OCI-LY1 (cell line): ENCODE results near the gene BHLHE23.

Source experiments
- H2AFZ ChIP-seq: fragments of 200-600 bp; sonication (generic), shearing (Covaris generic); 2 replicates; pipeline ENCODE4 v1.6.0; 2014; ENCODE audit warnings: antibody characterized with exemption, mild to moderate bottlenecking, low read length
- H3F3A ChIP-seq: fragments of 200-600 bp; sonication (generic), shearing (Covaris generic); 2 replicates; pipeline ENCODE4 v1.6.0; 2014; ENCODE audit warnings: mild to moderate bottlenecking, antibody characterized with exemption, low read length, moderate library complexity; ENCODE audit not compliant: insufficient read depth
- H3K27ac ChIP-seq: fragments of 200-600 bp; sonication (generic); 2 replicates; pipeline ENCODE4 v1.5.1; 2014; ENCODE audit warnings: low read length, mixed run types, mild to moderate bottlenecking, low read depth; ENCODE audit not compliant: poor library complexity, severe bottlenecking
- H3K27me3 ChIP-seq: fragments of 200-600 bp; sonication (generic); 2 replicates; pipeline ENCODE4 v1.6.0; 2014; ENCODE audit warnings: antibody characterized with exemption, mild to moderate bottlenecking, low read length, moderate library complexity; ENCODE audit not compliant: insufficient read depth
- H3K36me3 ChIP-seq: fragments of 200-600 bp; sonication (generic); 2 replicates; pipeline ENCODE4 v1.6.1; 2014; ENCODE audit warnings: mild to moderate bottlenecking, antibody characterized with exemption, low read length, moderate library complexity, mixed read lengths; ENCODE audit not compliant: insufficient read depth
- H3K4me1 ChIP-seq: fragments of 200-600 bp; sonication (generic); 2 replicates; pipeline ENCODE4 v1.5.1; 2014; ENCODE audit warnings: mild to moderate bottlenecking, low read length, moderate library complexity; ENCODE audit not compliant: insufficient read depth, severe bottlenecking
- H3K4me2 ChIP-seq: fragments of 200-600 bp; sonication (generic), shearing (Covaris generic); 2 replicates; pipeline ENCODE4 v1.6.1; 2014; ENCODE audit warnings: low read length
- H3K4me3 ChIP-seq: fragments of 200-600 bp; sonication (generic); 2 replicates; pipeline ENCODE4 v1.5.1; 2014; ENCODE audit warnings: low read length, low read depth, mild to moderate bottlenecking, mixed read lengths; ENCODE audit not compliant: poor library complexity, severe bottlenecking
- H3K79me2 ChIP-seq: fragments of 200-600 bp; shearing (Covaris generic); 2 replicates; pipeline ENCODE4 v1.6.1; 2016; ENCODE audit warnings: mixed run types, low read length, mixed read lengths; ENCODE audit not compliant: insufficient read depth
- H3K9ac ChIP-seq: fragments of 200-600 bp; sonication (generic), shearing (Covaris generic); 2 replicates; pipeline ENCODE4 v1.6.1; 2014; ENCODE audit warnings: mild to moderate bottlenecking, low read length, mixed read lengths
- H3K9me2 ChIP-seq: fragments of 200-600 bp; sonication (generic), shearing (Covaris generic); 2 replicates; pipeline ENCODE4 v1.6.1; 2014; ENCODE audit warnings: low read depth, mild to moderate bottlenecking, low read length, mixed read lengths
- H3K9me3 ChIP-seq: fragments of 200-600 bp; shearing (Covaris generic); 2 replicates; pipeline ENCODE4 v1.6.1; 2014; ENCODE audit warnings: low read length, mixed read lengths
- H4K20me1 ChIP-seq: fragments of 200-600 bp; sonication (generic), shearing (Covaris generic); 2 replicates; pipeline ENCODE4 v1.6.0; 2016; ENCODE audit warnings: mild to moderate bottlenecking, low read length; ENCODE audit not compliant: insufficient read depth
- EZH2 ChIP-seq: fragments of 200-600 bp; sonication (generic), shearing (Covaris generic); IDR thresholded peaks from 2 replicates; pipeline ENCODE4 v1.8.0; 2017; ENCODE audit warnings: borderline replicate concordance, mixed run types, mild to moderate bottlenecking, antibody characterized with exemption, low read length, moderate library complexity, mixed read lengths
- TF ChIP-seq, protein P1 (sequence below): fragments of 200-600 bp; sonication (generic), shearing (Covaris generic); IDR thresholded peaks from 2 replicates; pipeline ENCODE4 v1.5.1; 2017; ENCODE audit warnings: mild to moderate bottlenecking, antibody characterized with exemption, low read length, moderate library complexity, mixed read lengths

The BHLHE23 gene

DNA sequence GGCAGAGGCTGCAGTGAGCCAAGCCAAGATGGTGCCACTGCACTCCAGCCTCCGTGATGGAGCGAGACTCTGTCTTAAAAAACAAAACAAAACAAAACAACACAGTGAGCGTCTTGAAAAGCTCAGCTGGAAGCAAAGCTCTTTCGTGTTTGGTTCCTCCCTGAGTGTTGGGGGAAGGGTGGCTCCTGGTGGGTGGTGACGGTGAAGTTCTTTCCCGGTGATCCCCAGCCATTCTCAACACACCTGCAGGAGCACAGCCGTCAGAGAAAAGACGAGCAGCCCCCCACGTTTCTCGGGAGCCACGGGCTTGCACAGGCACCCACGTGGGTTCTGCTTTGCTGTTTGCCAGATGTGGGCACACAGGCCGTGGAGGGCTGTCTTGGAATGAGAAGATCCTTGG, 3.2 kb downstream of the BHLHE23 start:
- no peaks in the 10 kb centered on the region for H3F3A ChIP-seq
- H3K9ac ChIP-seq, result no peak overlapping the region
- H4K20me1 ChIP-seq, result no peaks in the 10 kb centered on the region
- H2AFZ ChIP-seq, result no peak overlapping the region
- no peaks in the 10 kb centered on the region for H3K79me2 ChIP-seq
- H3K27me3 ChIP-seq, result no peaks in the 10 kb centered on the region; the same call in 1 of the 2 replicates
- H3K4me2 ChIP-seq, result no peak overlapping the region
- no peaks in the 10 kb centered on the region for H3K9me2 ChIP-seq
- no peaks in the 10 kb centered on the region for H3K4me1 ChIP-seq
- no peak overlapping the region for H3K27ac ChIP-seq
- H3K4me3 ChIP-seq, result no peak overlapping the region
- TF ChIP-seq EZH2, result no peak
- TF ChIP-seq, protein P1, sequence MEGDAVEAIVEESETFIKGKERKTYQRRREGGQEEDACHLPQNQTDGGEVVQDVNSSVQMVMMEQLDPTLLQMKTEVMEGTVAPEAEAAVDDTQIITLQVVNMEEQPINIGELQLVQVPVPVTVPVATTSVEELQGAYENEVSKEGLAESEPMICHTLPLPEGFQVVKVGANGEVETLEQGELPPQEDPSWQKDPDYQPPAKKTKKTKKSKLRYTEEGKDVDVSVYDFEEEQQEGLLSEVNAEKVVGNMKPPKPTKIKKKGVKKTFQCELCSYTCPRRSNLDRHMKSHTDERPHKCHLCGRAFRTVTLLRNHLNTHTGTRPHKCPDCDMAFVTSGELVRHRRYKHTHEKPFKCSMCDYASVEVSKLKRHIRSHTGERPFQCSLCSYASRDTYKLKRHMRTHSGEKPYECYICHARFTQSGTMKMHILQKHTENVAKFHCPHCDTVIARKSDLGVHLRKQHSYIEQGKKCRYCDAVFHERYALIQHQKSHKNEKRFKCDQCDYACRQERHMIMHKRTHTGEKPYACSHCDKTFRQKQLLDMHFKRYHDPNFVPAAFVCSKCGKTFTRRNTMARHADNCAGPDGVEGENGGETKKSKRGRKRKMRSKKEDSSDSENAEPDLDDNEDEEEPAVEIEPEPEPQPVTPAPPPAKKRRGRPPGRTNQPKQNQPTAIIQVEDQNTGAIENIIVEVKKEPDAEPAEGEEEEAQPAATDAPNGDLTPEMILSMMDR, result no peak
- H3K36me3 ChIP-seq, result no peaks in the 10 kb centered on the region
- no peaks in the 10 kb centered on the region for H3K9me3 ChIP-seq

DNA sequence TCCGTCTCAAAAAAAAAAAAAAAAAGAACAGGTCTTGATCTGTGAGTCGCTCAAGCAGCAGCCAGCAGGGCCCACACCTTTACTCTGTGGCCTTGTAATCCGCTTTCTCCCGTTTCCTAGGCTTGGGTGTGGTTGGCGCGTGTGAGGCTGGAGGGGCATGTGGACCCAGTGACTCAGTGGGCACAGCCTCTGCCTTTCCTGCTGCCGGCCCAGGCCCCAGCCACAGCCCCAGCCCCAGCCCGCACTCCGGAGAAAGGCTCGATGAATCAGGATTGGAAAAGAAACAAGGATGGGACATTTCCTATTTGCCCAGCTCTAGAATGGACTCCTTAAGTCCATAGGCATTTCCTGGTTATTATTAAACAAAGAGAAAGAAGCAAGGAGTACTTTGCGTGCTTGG, 4.3 kb downstream of the BHLHE23 start:
- no peaks in the 10 kb centered on the region for H3K79me2 ChIP-seq
- no peaks in the 10 kb centered on the region for H3K36me3 ChIP-seq
- H3K4me1 ChIP-seq, result no peaks in the 10 kb centered on the region
- H3K9me3 ChIP-seq, result no peaks in the 10 kb centered on the region
- no peak for TF ChIP-seq EZH2
- TF ChIP-seq, protein P1, result no peak
- H3K27me3 ChIP-seq, result no peaks in the 10 kb centered on the region; the same call in 1 of the 2 replicates
- H4K20me1 ChIP-seq, result no peaks in the 10 kb centered on the region
- no peak overlapping the region for H3K4me2 ChIP-seq
- H3K9ac ChIP-seq, result no peak overlapping the region
- no peak overlapping the region for H3K4me3 ChIP-seq
- H3K9me2 ChIP-seq, result no peaks in the 10 kb centered on the region
- no peak overlapping the region for H3K27ac ChIP-seq
- no peak overlapping the region for H2AFZ ChIP-seq
- H3F3A ChIP-seq, result no peaks in the 10 kb centered on the region

DNA sequence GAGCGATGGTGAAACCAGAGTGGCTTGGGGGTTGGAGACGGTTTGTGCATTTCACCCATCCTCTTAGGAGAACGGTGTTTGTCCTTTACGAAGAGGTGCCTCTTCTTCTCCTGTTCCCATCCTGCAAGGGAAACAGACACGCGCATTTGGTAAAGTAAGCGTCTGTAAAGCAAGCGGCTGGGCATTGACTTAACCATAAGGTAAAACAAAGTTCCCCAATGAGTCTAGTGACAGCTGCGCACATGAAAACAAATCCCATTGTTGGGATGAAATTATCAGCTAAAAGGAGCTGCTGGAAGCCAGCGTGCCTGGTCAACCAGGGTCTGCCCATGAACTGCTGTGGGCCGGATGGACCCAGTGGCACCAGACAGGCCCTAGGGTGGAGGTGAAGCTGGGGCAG, 5.8 kb downstream of the BHLHE23 start:
- Histone ChIP-seq H3K9me2 (no peaks in the 10 kb centered on the region), H3K4me1 (no peaks in the 10 kb centered on the region), H3K4me2 (no peak overlapping the region), H3K36me3 (no peaks in the 10 kb centered on the region), H3K4me3 (no peak overlapping the region), H4K20me1 (no peaks in the 10 kb centered on the region), H3F3A (no peaks in the 10 kb centered on the region), H2AFZ (no peak overlapping the region), H3K27ac (no peak overlapping the region), H3K9ac (no peak overlapping the region), H3K79me2 (no peaks in the 10 kb centered on the region), H3K9me3 (no peaks in the 10 kb centered on the region), H3K27me3 (no peaks in the 10 kb centered on the region; the same call in 1 of the 2 replicates)
- TF ChIP-seq, protein P1, result no peak
- TF ChIP-seq EZH2, result no peak
